Measurements from ENCODE around the gene C10orf105. TPM values are rescaled to one million over a fixed set of nuclear protein-coding genes. Genes with fewer than 3 reads are reported as not detected.

The C10orf105 gene, protein sequence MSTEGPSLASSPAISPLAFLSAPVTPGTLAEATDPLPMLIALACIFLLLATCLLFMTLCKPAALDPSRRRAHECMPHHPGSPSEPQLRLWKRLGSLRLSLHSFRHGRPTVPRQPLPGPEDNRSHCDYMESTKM
- total RNA-seq (2014; rRNA removed; shearing (Covaris generic)) (0.09 TPM in 1 of 2 replicates, not detected in the other), total RNA-seq (2022) (0.09 and 0.15 TPM in 2 replicates), Bru-seq, nascent RNA (percentile 18 among the genes with signal in this experiment), BruChase-seq, experiment 1, labeled RNA remaining after a 6-hour chase (percentile 17 among the genes with signal in this experiment), BruChase-seq, experiment 2, labeled RNA remaining after a 2-hour chase (percentile 20 among the genes with signal in this experiment)
- long read RNA-seq, result 0 reads

DNA sequence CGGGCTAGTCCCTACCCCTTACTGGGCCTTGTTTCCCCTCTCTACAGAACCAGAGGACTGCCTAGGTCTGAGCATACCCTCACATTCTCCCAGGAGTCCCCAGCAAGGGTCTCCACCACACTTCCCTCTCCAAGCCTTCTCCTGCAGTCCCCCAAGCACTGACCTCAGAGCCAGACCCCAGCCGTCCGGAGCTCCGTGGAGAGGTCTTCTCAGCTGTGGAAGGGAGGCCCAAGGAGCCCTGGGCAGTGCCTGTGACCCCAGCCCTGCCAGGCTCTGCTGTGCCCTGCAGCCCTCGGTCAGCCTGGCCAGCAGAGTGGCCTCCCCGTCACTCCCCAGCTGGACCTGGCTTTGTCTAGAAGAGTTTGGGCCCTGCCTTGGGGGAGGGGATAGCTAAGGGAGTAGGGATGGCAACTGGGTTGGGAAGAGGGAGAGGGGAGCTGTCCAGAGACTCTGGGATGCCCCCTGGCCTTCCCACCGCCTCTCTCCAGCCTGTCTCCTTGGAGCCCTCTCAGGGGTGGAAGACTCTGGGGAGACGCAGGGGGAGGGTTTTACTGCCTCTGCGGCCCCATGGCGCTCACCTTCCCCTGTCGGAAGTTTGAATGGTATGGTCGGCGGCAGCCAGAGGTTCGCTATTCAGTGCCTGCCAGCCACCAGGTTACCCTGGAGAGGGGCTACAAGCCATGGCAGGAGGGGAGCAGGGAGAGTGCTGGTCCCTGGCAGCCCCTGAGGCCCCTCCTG lies at the start of gene C10orf105:
TSS of gene C10orf105 (minus strand) at position 315 of the 738 bp plus-strand sequence. CDS start 3,441 bp downstream, outside the sequence.
- ChIA-PET POLR2A (no interaction called here), CTCF (ENCODE audit: unreplicated experiment) (no interaction called here)
- H3K9me3 ChIP-seq (ENCODE audit: low read length), result no peaks in the 10 kb centered on the region
- no peak within 1 kb of the TSS for H3K4me3 ChIP-seq (ENCODE audit: low read depth, low read length, poor library complexity, severe bottlenecking)
- H2AFZ ChIP-seq (ENCODE audit: low read length), result no peak within 1 kb of the TSS
- no TSS peak for BruUV-seq (replicated peaks)
- no peaks in the 10 kb centered on the region for H3K79me2 ChIP-seq (ENCODE audit: insufficient read depth, low read depth, low read length)
- H3K36me3 ChIP-seq (ENCODE audit: insufficient read depth, low read length), result no peaks in the 10 kb centered on the region
- DNase-seq (ENCODE audit: low spot score), result no peak
- TF ChIP-seq, protein P1, sequence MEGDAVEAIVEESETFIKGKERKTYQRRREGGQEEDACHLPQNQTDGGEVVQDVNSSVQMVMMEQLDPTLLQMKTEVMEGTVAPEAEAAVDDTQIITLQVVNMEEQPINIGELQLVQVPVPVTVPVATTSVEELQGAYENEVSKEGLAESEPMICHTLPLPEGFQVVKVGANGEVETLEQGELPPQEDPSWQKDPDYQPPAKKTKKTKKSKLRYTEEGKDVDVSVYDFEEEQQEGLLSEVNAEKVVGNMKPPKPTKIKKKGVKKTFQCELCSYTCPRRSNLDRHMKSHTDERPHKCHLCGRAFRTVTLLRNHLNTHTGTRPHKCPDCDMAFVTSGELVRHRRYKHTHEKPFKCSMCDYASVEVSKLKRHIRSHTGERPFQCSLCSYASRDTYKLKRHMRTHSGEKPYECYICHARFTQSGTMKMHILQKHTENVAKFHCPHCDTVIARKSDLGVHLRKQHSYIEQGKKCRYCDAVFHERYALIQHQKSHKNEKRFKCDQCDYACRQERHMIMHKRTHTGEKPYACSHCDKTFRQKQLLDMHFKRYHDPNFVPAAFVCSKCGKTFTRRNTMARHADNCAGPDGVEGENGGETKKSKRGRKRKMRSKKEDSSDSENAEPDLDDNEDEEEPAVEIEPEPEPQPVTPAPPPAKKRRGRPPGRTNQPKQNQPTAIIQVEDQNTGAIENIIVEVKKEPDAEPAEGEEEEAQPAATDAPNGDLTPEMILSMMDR (conservative IDR thresholded peaks at IDR 0.05; ENCODE audit: low read length), result no peak
- H3K4me2 ChIP-seq (ENCODE audit: low read length), result no peak within 1 kb of the TSS
- intact Hi-C loops (cut with micrococcal nuclease; ENCODE audit: unreplicated experiment), result loop anchor here (10.0 kb wide), 1 partner anchor 175 kb away; no protein-coding TSS in a partner anchor
- no peaks in the 10 kb centered on the region for H3K9me2 ChIP-seq (ENCODE audit: insufficient read depth, low read length)
- H3K27ac ChIP-seq (ENCODE audit: low read depth, low read length, poor library complexity, severe bottlenecking), result no peak within 1 kb of the TSS
- no peaks in the 10 kb centered on the region for H4K20me1 ChIP-seq (ENCODE audit: insufficient read depth, low read length)
- peaks cover 8% of the 10 kb centered on the region for H3K4me1 ChIP-seq (ENCODE audit: insufficient read depth, low read length, poor library complexity, severe bottlenecking)

DNA sequence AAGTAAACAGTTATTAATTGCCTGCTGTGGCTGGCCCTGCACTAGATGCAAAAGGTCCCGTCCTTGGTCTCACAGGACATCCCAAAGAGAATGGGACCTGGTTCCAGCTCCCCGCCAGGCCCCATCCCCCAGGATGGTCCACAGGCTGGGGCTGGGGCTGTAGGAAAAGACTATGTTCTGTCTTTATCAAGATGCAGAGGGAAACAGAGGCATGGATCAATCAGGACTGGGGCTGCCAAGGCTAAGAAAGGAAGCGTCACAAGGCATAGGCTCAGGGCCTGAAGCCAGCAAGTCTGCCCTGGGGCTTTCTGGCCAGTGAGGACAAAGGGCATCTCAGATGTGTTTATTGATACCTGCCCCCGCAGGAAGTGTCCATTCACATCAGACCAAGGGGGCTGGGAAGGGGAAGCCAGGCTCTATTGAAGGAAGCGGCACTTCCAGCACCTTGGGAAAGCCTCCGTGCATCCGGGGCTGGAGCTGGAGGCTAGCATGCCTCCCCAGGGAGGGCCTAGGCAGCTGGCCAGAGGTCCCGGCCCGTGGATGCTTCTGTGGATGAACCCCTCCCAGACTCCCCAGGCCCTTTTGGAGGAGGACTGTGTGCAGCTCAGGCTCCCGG lies 48.0 kb upstream of the C10orf105 start:
- ChIA-PET POLR2A (interaction anchor here (1.1 to 1.4 kb wide), 2 partner anchors 10 to 41 kb away, joined by 4 to 5 read pairs; no protein-coding TSS in a partner anchor), CTCF (ENCODE audit: unreplicated experiment) (interaction anchor here (0.5 kb wide), 1 partner anchor 113 kb away, joined by 3 read pairs; no protein-coding TSS in a partner anchor)
- Histone ChIP-seq H3K36me3 (ENCODE audit: insufficient read depth, low read length) (no peaks in the 10 kb centered on the region), H3K4me1 (ENCODE audit: insufficient read depth, low read length, poor library complexity, severe bottlenecking) (peaks cover 26% of the 10 kb centered on the region), H3K9me3 (ENCODE audit: low read length) (no peaks in the 10 kb centered on the region), H3K4me2 (ENCODE audit: low read length) (no peak overlapping the region), H3K4me3 (ENCODE audit: low read depth, low read length, poor library complexity, severe bottlenecking) (no peak overlapping the region), H3K79me2 (ENCODE audit: insufficient read depth, low read depth, low read length) (no peaks in the 10 kb centered on the region), H3K27ac (ENCODE audit: low read depth, low read length, poor library complexity, severe bottlenecking) (no peak overlapping the region), H3K9me2 (ENCODE audit: insufficient read depth, low read length) (no peaks in the 10 kb centered on the region), H2AFZ (ENCODE audit: low read length) (no peak overlapping the region), H4K20me1 (ENCODE audit: insufficient read depth, low read length) (no peaks in the 10 kb centered on the region)
- BruUV-seq (replicated peaks), result no TSS peak
- TF ChIP-seq EZH2phosphoT487 (IDR thresholded peaks at IDR 0.05; ENCODE audit: borderline replicate concordance, low read depth, low read length), result no peak
- TF ChIP-seq, protein P1 (conservative IDR thresholded peaks at IDR 0.05; ENCODE audit: low read length), result no peak
- intact Hi-C loops (cut with micrococcal nuclease; ENCODE audit: unreplicated experiment), result no loop called here
- DNase-seq (ENCODE audit: low spot score), result no peak

Data from OCI-LY7 (cell line).